Adrenal gland (tissue), 12 donors: Measurements from ENCODE around the gene SMAD9. TPM values are rescaled to one million over a fixed set of nuclear protein-coding genes. Genes with fewer than 3 reads are reported as not detected.

Experiments
- DNase-seq, 7 donors: peaks; one replicate each; pipeline ENCODE4 v3.0.0-alpha.2; 2019 to 2020
- H3K27ac ChIP-seq, 5 donors: fragments of 200-600 bp; sonication (generic) in 4 of 5; 1 replicate in 3 of 5; 2 replicates in 2 of 5; pipeline versions ENCODE4 v1.5.1 to v1.8.0; 2016 to 2020; ENCODE audit warnings: mild to moderate bottlenecking in 1 of 5
- H3K27me3 ChIP-seq: fragments of 200-600 bp; 2 replicates; pipeline ENCODE4 v1.8.0; 2021
- H3K36me3 ChIP-seq, 2 donors: fragments of 200-600 bp; replicated peaks in 1 of 2; 1 replicate in 1 of 2; 2 replicates in 1 of 2; pipeline versions ENCODE4 v1.5.1 to v1.8.0; 2018 to 2022
- H3K4me1 ChIP-seq, 2 donors: fragments of 200-600 bp; replicated peaks in 1 of 2; 1 replicate in 1 of 2; 2 replicates in 1 of 2; pipeline versions ENCODE4 v1.5.1 to v1.8.0; 2018 to 2021
- H3K4me3 ChIP-seq, 4 donors: fragments of 200-600 bp; sonication (generic) in 3 of 4; one replicate each; pipeline ENCODE4 v1.5.1; 2016 to 2018
- H3K9me3 ChIP-seq, 3 donors: fragments of 200-600 bp; sonication (generic) in 1 of 3; replicated peaks in 1 of 3; 1 replicate in 2 of 3; 2 replicates in 1 of 3; pipeline versions ENCODE4 v1.5.1 to v1.8.0; 2016 to 2021
- POLR2A ChIP-seq, 2 donors: fragments of 450-650 bp; IDR thresholded peaks; one replicate each; pipeline ENCODE4 v1.6.1; 2017; ENCODE audit warnings: antibody characterized with exemption in 2 of 2, mild to moderate bottlenecking in 2 of 2, moderate library complexity in 1 of 2
- WGBS, 4 donors: extraction: QIAGEN DNeasy Blood & Tissue Kit in 2 of 4; methylation state at CpG; one replicate each; pipeline versions ENCODE4 v1.1.5 to v1.1.7; 2013 to 2017; 5-methylcytosine and 5-hydroxymethylcytosine counted together
- intact Hi-C, 2 donors: fragments of 100-400 bp; cut with DNase I; formaldehyde crosslinking; loops; one replicate each; pipeline versions ENCODE4 v1.14.1 to v1.15.0; 2022 to 2023
- polyA plus RNA-seq, 3 donors: library from polyadenylated mRNA; stranded (reverse); fragments of 200-250 nt in 2 of 3; fragments of 350-450 nt in 1 of 3; fragmentation: Illumina TruSeq in 1 of 3; extraction: RNeasy Lipid Tissue Mini Kit (QIAGEN cat#74804) in 1 of 3; gene quantifications; one replicate each; pipeline ENCODE4 v1.2.3, GENCODE V29; 2013 to 2014
- total RNA-seq, 9 donors: library from RNA; depleted of rRNA in 4 of 9; stranded (reverse); fragments of >200 nt in 4 of 9; fragments of 120-200 nt in 1 of 9; fragmentation: NEBNext Ultra II Directional in 1 of 9; extraction: Animal tissue kit (Norgen Biotek cat#: 25700) in 1 of 9; gene quantifications; one replicate each; pipeline versions ENCODE4 v1.1.0 to v1.2.4, GENCODE V29; 2013 to 2023
- TF ChIP-seq, protein P1 (sequence below), 6 experiments: fragments of 450-650 bp in 4 of 6; fragments of 200-600 bp in 2 of 6; sonication (generic) in 1 of 6; IDR thresholded peaks; 1 replicate in 5 of 6; 2 replicates in 1 of 6; pipeline versions ENCODE4 v1.5.1 to v1.8.0; 2016 to 2021; ENCODE audit warnings: antibody characterized with exemption in 6 of 6, mild to moderate bottlenecking in 2 of 6, moderate library complexity in 1 of 6
- donor health status: healthy with polysubstance abuse.
- donor health status: Bipolar disorder and iron deficiency.
- donor health status: DM: yes; HTN: yes; CAD: no.
- donor health status: DM: no; HTN: no; CAD: no.
- donor health status: DM: no; HTN: no; CAD: no.
- donor health status: DM: yes; HTN: yes; CAD: no.

The SMAD9 gene
- total and polyA plus RNA-seq, 12 donors, result 0.88 to 4.5 (median 3.1) TPM

DNA sequence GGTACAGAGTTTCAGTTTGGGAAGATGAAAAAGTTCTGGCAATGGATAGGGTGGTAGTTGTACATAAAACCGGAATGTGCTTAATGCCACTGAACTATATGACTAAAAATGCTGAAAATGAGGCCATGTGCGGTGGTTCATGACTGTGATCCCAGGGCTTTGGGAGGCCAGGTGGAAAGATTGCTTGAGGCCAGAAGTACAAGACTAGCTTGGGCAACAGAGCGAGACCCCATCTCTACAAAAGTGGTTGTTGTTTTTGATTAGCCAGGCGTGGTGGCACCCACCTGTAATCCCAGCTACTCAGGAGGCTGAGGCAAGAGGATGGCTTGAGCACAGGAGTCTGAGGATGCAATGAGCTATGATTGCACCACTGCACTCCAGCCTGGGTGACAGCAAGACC, 12.8 kb downstream of the SMAD9 start:
- TF ChIP-seq POLR2A (IDR thresholded peaks at IDR 0.05), result no peak
- TF ChIP-seq, protein P1, sequence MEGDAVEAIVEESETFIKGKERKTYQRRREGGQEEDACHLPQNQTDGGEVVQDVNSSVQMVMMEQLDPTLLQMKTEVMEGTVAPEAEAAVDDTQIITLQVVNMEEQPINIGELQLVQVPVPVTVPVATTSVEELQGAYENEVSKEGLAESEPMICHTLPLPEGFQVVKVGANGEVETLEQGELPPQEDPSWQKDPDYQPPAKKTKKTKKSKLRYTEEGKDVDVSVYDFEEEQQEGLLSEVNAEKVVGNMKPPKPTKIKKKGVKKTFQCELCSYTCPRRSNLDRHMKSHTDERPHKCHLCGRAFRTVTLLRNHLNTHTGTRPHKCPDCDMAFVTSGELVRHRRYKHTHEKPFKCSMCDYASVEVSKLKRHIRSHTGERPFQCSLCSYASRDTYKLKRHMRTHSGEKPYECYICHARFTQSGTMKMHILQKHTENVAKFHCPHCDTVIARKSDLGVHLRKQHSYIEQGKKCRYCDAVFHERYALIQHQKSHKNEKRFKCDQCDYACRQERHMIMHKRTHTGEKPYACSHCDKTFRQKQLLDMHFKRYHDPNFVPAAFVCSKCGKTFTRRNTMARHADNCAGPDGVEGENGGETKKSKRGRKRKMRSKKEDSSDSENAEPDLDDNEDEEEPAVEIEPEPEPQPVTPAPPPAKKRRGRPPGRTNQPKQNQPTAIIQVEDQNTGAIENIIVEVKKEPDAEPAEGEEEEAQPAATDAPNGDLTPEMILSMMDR (IDR thresholded peaks at IDR 0.05), result no peak
- intact Hi-C loops, result no loop called here
- H3K4me1 ChIP-seq, result no peaks in the 10 kb centered on the region
- no peaks in the 10 kb centered on the region for H3K36me3 ChIP-seq
- no peaks in the 10 kb centered on the region for H3K9me3 ChIP-seq
- no peak for DNase-seq
- H3K27me3 ChIP-seq, result no peaks in the 10 kb centered on the region
- no peak overlapping the region for H3K27ac ChIP-seq
- H3K4me3 ChIP-seq, result no peak overlapping the region
- WGBS, 4 donors, result 90 to 95% (median 94%) methylated on average over 4 of the region's 4 CpGs

DNA sequence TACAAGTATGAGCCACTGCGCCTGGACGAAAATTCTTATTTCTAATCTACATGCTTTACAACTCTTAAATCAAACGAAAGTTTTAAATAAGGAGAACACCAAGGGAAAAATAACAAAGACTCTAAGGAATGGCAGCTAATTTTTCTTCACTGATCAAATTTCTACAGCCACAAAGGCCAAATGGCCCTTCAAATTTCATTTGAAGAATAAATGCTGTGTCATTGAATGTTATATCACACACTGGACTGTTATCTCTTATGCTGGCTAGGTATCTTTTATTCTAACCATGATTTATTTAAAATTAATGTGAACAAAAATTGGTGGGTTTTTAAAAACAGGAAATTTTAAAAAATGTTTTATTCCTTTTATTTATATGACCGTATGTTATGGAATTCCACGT, 14.1 kb downstream of the SMAD9 start:
- 88 to 91% (median 89%) methylated on average over 5 of the region's 5 CpGs for WGBS, 4 donors
- TF ChIP-seq, protein P1 (IDR thresholded peaks at IDR 0.05), result no peak
- TF ChIP-seq POLR2A (IDR thresholded peaks at IDR 0.05), result no peak
- no peaks in the 10 kb centered on the region for H3K9me3 ChIP-seq
- intact Hi-C loops, result no loop called here
- H3K4me3 ChIP-seq, result no peak overlapping the region
- DNase-seq, result no peak
- no peak overlapping the region for H3K27ac ChIP-seq
- no peaks in the 10 kb centered on the region for H3K27me3 ChIP-seq
- no peaks in the 10 kb centered on the region for H3K36me3 ChIP-seq
- H3K4me1 ChIP-seq, result no peaks in the 10 kb centered on the region

DNA sequence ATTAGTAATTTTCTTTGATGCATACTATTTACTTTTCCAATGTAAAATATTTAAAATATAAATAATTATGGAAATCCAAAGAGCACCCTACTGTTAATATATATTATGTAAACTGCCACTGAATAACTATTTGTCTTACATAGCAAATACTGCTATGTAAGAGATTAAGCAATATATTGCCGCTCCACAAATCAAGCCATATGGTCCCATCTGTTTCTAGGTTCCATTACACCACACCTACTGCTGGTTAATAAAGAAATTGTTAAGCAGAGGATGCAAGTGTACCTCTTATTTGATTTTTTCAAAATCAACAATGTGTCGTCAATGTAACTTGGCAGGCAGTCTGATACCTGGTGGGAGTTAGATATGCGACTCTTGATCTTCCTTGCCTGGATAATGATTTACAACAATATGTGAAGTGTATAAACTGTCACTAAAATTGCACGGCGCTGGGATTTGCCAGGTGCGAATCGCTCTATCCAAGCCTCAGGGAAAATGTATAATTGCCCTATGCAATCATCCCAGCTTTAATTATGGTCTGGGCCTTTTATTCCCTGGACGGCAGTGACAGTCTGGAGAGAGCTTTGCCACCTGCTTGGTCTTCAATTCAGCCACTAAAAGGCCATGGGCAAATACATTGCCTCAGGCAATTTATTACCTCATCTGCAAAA, 16.0 kb downstream of the SMAD9 start:
- Histone ChIP-seq H3K27ac (no peak overlapping the region), H3K4me3 (no peak overlapping the region), H3K9me3 (no peaks in the 10 kb centered on the region), H3K36me3 (no peaks in the 10 kb centered on the region), H3K4me1 (no peaks in the 10 kb centered on the region), H3K27me3 (no peaks in the 10 kb centered on the region)
- DNase-seq, result no peak
- intact Hi-C loops, result no loop called here
- no peak for TF ChIP-seq POLR2A (IDR thresholded peaks at IDR 0.05)
- TF ChIP-seq, protein P1 (IDR thresholded peaks at IDR 0.05), result no peak
- WGBS, 4 donors, result 86 to 89% (median 88%) methylated on average over 8 of the region's 8 CpGs

DNA sequence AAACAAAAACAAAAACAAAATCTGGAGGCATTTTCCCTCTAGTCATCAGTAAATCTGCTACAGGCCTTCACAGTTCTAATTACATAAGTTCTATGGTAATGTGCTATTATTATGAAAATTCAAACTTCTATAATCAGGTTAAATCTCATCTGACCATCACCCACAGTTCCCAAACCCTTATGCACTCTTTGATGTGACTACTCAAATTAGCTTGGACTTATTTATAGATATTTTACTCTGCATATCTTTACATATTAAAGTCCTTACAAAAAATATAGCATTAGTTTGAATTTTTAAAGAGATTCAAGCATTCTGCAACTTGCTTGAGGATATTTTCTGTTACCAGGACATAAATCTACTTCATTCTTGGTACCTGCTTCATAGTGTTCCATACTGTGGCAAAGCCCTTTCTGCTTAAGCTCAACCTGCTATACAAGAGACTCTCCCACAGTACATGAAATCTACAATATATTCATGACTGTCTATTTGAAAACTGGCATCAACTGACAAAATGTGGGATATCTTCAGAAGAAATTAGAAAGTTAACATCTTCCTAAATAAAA, 22.9 kb downstream of the SMAD9 start:
- Histone ChIP-seq H3K27me3 (no peaks in the 10 kb centered on the region), H3K27ac (no peak overlapping the region), H3K4me1 (no peaks in the 10 kb centered on the region), H3K4me3 (no peak overlapping the region), H3K36me3 (no peaks in the 10 kb centered on the region), H3K9me3 (no peaks in the 10 kb centered on the region)
- no peak for DNase-seq
- TF ChIP-seq POLR2A (IDR thresholded peaks at IDR 0.05), result no peak
- TF ChIP-seq, protein P1 (IDR thresholded peaks at IDR 0.05), result no peak
- intact Hi-C loops, result no loop called here
